GM18858 (cell line): ENCODE data around the gene TMBIM4.

Experiments
- ATAC-seq: cut with Tn5 transposase; IDR thresholded peaks from one replicate; pipeline ENCODE4 v1.9.1; 2021; ENCODE audit not compliant: unreplicated experiment

The TMBIM4 gene

GRCh38 chr12:66103016-66103913, 66.5 kb downstream of the TMBIM4 start:
- ATAC-seq = no peak

- no peak for ATAC-seq
These were observed 77.1 kb downstream of the TMBIM4 start for GRCh38 chr12:66092559-66093269.

GRCh38 chr12:66090157-66090556, 79.6 kb downstream of the TMBIM4 start:
- ATAC-seq = no peak

DNA sequence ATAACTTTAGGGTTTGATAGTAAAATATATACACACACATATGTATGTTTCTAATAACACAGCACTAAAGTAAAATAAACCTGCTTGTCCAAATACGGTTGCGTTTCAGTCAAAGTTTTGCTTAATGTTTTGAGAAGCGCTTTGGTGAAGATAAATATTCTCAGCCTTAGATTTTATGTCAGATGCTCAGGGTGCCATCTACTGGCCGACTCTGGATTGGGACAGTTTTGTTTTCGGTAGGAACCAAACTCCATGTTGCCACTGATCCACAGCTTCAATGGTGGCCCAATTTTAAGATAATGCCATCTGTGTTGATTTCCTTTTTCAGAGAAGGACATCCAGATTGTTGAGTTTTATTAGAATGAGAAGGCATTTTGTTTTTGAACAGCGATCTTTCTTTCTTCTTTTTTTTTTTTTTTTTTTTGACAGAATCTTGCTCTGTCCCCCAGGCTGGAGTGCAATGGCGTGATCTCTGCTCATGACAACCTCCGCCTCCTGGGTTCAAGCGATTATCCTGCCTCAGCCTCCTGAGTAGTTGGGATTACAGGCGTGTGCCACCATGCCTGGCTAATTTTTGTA, 82.3 kb downstream of the TMBIM4 start:
- ATAC-seq = peak; percentile 59

DNA sequence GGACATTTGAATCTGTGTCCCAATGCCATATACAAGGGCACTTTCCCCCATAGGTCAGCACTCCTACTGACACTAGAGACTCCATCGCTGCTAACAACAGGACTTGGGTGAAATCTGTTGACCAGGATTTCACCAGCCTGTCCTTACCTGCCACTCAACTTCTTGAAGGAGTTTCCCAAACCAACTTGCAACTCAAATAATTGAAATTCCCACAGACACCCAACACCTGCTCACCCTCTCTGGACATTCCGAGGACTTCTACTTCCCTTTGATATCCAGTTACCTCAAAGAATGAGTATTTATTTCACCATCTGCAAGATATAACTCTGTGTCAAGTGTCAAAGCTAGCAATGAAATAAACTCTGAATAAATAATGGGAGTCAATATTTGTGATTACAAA, 83.8 kb downstream of the TMBIM4 start:
- ATAC-seq = no peak
